NCI-H146 (cell line): ENCODE data around the gene AFDN.

Source experiments
- DNase-seq: peaks from one replicate; lab custom pipeline; 2025; lab: John Stamatoyannopoulos, UW

AFDN gene

GRCh38 chr6:167840160-167840525 is 13.4 kb downstream of the AFDN start:
- no peak for DNase-seq

GRCh38 chr6:167840526-167841179 is 13.9 kb downstream of the AFDN start:
- DNase-seq, result no peak

- no peak for DNase-seq
Observed at GRCh38 chr6:167841981-167842380, 15.3 kb downstream of the AFDN start.

GRCh38 chr6:167842457-167842856 is 15.7 kb downstream of the AFDN start:
- DNase-seq, result no peak

- no peak for DNase-seq
Observed at GRCh38 chr6:167843023-167843422, 16.3 kb downstream of the AFDN start.

- no peak for DNase-seq
Observed at GRCh38 chr6:167845856-167846255, 19.1 kb downstream of the AFDN start.

GRCh38 chr6:167846997-167847606 is 20.4 kb downstream of the AFDN start:
- DNase-seq, result no peak

- DNase-seq, result no peak
Observed at GRCh38 chr6:167847936-167848335, 21.2 kb downstream of the AFDN start.

GRCh38 chr6:167848783-167849182 is 22.1 kb downstream of the AFDN start:
- no peak for DNase-seq

GRCh38 chr6:167849846-167850459 is 23.2 kb downstream of the AFDN start:
- no peak for DNase-seq

GRCh38 chr6:167850782-167851181 is 24.1 kb downstream of the AFDN start:
- DNase-seq, result no peak

- no peak for DNase-seq
Observed at GRCh38 chr6:167851370-167851952, 24.8 kb downstream of the AFDN start.

GRCh38 chr6:167855825-167856425 is 29.2 kb downstream of the AFDN start:
- no peak for DNase-seq

GRCh38 chr6:167856474-167856873 is 29.8 kb downstream of the AFDN start:
- DNase-seq, result no peak

- DNase-seq, result no peak
Observed at GRCh38 chr6:167856999-167857660, 30.4 kb downstream of the AFDN start.

- no peak for DNase-seq
Observed at GRCh38 chr6:167858086-167858591, 31.4 kb downstream of the AFDN start.

- no peak for DNase-seq
Observed at GRCh38 chr6:167858842-167859664, 32.3 kb downstream of the AFDN start.

GRCh38 chr6:167860550-167861226 is 34.0 kb downstream of the AFDN start:
- DNase-seq, result no peak

- no peak for DNase-seq
Observed at GRCh38 chr6:167861424-167861823, 34.7 kb downstream of the AFDN start.

GRCh38 chr6:167863897-167864296 is 37.2 kb downstream of the AFDN start:
- DNase-seq, result no peak

GRCh38 chr6:167866642-167867041 is 39.9 kb downstream of the AFDN start:
- no peak for DNase-seq
